Cardiac fibroblast (primary cell): ENCODE results near the gene KLHDC10.

ENCODE experiments used
- DNase-seq, 2 donors: peaks; one replicate each; pipeline versions ENCODE4 v3.0.0 to v3.0.0-alpha.2; 2010; ENCODE audit warnings: low read depth in 2 of 2
- H3K4me3 ChIP-seq, 2 donors: replicated peaks in 1 of 2; 1 replicate in 1 of 2; 2 replicates in 1 of 2; pipeline ENCODE4 v1.5.1; 2011; ENCODE audit warnings: low read depth in 2 of 2, low read length in 2 of 2, mild to moderate bottlenecking in 2 of 2, moderate library complexity in 1 of 2
- TF ChIP-seq, protein P1 (sequence below): IDR thresholded peaks from one replicate; pipeline ENCODE4 v1.5.1; 2011; ENCODE audit warnings: low read depth, mild to moderate bottlenecking, low read length, inconsistent platforms

KLHDC10 gene

DNA sequence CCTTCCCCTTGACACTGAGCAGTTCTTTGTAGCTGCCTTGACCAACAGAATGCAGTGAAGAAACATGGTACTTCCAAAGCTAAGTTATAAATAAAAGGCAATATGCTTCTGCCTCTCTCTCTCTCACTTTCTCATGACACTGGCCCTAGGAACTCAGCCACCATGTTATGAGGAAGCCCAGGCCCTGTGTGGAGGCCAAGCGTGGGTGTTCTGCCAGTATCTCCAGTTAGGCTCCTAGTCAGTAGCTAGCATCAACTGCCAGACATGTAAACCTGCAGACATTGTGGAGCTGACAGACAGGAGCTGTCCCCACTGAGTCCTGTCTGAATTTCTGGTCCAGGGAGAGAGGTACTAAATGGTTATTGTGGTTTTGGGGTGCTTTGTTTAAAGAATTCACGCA lies 89.7 kb downstream of the KLHDC10 start:
- TF ChIP-seq, protein P1, sequence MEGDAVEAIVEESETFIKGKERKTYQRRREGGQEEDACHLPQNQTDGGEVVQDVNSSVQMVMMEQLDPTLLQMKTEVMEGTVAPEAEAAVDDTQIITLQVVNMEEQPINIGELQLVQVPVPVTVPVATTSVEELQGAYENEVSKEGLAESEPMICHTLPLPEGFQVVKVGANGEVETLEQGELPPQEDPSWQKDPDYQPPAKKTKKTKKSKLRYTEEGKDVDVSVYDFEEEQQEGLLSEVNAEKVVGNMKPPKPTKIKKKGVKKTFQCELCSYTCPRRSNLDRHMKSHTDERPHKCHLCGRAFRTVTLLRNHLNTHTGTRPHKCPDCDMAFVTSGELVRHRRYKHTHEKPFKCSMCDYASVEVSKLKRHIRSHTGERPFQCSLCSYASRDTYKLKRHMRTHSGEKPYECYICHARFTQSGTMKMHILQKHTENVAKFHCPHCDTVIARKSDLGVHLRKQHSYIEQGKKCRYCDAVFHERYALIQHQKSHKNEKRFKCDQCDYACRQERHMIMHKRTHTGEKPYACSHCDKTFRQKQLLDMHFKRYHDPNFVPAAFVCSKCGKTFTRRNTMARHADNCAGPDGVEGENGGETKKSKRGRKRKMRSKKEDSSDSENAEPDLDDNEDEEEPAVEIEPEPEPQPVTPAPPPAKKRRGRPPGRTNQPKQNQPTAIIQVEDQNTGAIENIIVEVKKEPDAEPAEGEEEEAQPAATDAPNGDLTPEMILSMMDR, result no peak
- H3K4me3 ChIP-seq, result no peak overlapping the region
- DNase-seq, result no peak

DNA sequence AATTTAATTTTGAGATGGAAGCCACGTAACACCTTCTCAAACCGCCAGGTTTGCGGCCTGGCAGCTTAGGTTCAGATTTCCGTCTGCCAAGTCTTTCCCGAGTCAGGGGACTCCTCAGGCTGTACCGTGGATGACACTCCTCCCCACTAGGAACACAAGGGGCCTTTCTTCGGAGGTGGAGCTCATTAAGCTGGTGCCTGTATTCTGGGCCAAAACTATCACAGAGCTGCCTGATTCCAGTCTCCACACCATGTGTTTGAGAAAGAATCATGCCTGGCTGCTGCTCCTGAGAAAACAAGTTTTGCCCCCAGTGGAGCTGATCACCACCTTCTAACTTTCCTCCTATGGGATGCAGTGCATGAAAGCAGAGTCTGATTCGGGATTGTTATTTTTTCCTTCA lies 90.1 kb downstream of the KLHDC10 start:
- TF ChIP-seq, protein P1, result no peak
- no peak overlapping the region for H3K4me3 ChIP-seq
- no peak for DNase-seq

DNA sequence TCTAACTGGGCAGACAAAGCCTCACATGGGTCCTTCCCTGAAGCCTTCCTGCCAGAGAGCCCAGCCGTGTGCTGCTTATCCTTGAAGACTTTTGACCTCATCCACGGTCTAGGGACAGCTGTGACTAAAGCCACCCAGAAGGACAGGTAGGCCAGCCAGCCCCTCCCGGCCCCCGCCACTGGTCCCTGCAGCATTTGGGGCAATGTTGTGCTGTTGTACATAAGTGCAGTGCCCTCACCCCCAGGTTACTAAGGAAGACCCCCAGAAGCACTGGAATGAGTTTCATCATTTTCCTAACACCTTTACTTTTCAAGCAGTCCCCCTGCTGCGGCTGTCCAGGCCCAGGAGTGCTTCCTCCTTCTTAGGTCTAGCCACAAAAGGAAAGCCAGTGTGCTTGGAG lies 91.9 kb downstream of the KLHDC10 start:
- H3K4me3 ChIP-seq, result no peak overlapping the region
- DNase-seq, result no peak
- TF ChIP-seq, protein P1, result no peak

DNA sequence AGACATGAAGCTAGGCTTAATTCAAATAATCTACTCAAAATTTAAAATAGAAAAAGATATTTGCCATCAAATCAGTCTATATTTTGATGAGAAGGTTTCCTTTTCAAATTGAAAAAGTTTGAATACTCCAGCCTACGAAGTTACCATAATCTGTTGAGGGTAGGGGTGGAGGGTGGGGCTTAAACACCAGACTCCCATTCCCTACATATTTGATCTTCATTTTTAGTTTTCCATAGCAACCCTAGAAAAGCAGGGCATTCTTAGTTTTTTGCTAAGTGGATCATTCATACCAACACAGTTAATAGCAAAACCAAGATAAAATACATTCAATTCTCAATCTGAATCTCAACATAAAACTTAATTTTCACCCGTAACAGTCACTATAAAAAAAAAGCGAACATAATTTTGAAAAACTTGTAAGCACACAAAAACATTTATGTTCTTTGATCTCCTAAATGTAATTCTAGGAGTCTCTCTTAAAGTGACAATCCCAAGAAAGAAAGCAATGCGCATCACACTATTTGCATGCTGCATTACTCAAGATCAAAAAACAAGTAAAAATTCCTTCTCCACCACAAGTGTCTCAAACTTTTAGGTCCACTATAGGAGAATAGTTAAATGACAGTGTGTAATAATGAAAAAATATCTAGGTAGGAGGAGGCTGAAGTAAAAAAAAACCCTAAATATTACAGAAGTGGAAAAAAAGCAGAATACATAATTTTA lies 104.1 kb downstream of the KLHDC10 start:
- DNase-seq, result no peak
- TF ChIP-seq, protein P1, result no peak
- H3K4me3 ChIP-seq, result no peak overlapping the region

DNA sequence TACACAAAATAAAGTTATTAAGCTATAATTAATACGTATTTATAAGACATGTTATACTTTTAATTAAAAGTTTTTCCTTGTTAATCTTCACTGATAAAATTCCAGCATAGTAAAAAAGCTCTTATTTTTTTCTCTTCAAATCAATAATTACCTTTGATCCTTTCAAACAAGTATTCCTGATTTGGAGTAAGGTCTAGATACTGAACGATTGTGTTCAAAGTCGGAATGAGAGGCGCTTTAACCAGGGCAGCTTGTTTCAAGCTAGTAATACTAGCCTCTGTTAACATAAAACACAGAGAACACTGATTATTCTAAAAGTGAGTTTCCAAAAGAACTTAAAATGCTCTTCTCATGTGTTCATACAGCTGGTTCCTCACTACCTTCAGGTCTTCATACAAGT lies 107.9 kb downstream of the KLHDC10 start:
- TF ChIP-seq, protein P1, result no peak
- H3K4me3 ChIP-seq, result no peak overlapping the region
- no peak for DNase-seq

DNA sequence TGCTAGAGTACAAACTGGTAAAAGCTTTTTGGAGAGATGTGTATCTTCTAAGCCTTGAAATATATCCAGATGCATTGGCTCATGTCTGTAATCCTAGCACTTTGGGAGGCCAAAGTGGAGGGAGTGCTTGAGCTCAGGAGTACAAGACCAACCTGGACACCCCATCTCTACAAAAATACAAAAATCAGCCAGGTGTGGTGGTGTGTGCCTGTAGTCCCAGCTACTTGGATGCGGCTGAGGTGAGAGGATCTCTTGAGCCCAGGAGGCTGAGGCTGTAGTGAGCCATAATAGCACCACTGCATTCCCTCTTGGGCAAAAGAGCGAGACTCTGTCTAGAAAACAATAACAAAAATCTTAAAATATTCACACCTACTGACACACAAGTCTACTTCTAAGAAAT lies 109.3 kb downstream of the KLHDC10 start:
- no peak for DNase-seq
- TF ChIP-seq, protein P1, result no peak
- H3K4me3 ChIP-seq, result no peak overlapping the region
